Measurements from ENCODE around the gene RNF41.

The RNF41 gene

GRCh38 chr12:56208006-56208405 is 13.7 kb downstream of the RNF41 start:
- DNase-seq (ENCODE audit: low read depth, low spot score) = no peak

- DNase-seq (ENCODE audit: low read depth, low spot score) = peak; percentile 74
Observed at GRCh38 chr12:56206452-56207166, 15.1 kb downstream of the RNF41 start.

- no peak for DNase-seq (ENCODE audit: low read depth, low spot score)
Observed at GRCh38 chr12:56205445-56205844, 16.3 kb downstream of the RNF41 start.

- DNase-seq (ENCODE audit: low read depth, low spot score) = no peak
Observed at GRCh38 chr12:56204275-56204674, 17.4 kb downstream of the RNF41 start.

- no peak for DNase-seq (ENCODE audit: low read depth, low spot score)
Observed at GRCh38 chr12:56202838-56203237, 18.9 kb downstream of the RNF41 start.

GRCh38 chr12:56202366-56202765 is 19.4 kb downstream of the RNF41 start:
- no peak for DNase-seq (ENCODE audit: low read depth, low spot score)

- DNase-seq (ENCODE audit: low read depth, low spot score) = peak; percentile 32
Observed at GRCh38 chr12:56198836-56199235, 22.9 kb downstream of the RNF41 start.

GRCh38 chr12:56197921-56198635 is 23.6 kb downstream of the RNF41 start:
- no peak for DNase-seq (ENCODE audit: low read depth, low spot score)

GRCh38 chr12:56196818-56197550 is 24.7 kb downstream of the RNF41 start:
- DNase-seq (ENCODE audit: low read depth, low spot score) = peak; percentile 70

- peak; percentile 89 for DNase-seq (ENCODE audit: low read depth, low spot score)
Observed at GRCh38 chr12:56193025-56193578, 28.6 kb downstream of the RNF41 start.

- DNase-seq (ENCODE audit: low read depth, low spot score) = no peak
Observed at GRCh38 chr12:56192582-56192981, 29.1 kb downstream of the RNF41 start.

- no peak for DNase-seq (ENCODE audit: low read depth, low spot score)
Observed at GRCh38 chr12:56190695-56191155, 31.0 kb downstream of the RNF41 start.

GRCh38 chr12:56189918-56190694 is 31.6 kb downstream of the RNF41 start:
- peak; percentile 95 for DNase-seq (ENCODE audit: low read depth, low spot score)

- DNase-seq (ENCODE audit: low read depth, low spot score) = peak; percentile 96
Observed at GRCh38 chr12:56189099-56189917, 32.4 kb downstream of the RNF41 start, which contains the start of gene SMARCC2. TSS of gene SMARCC2 (minus strand) at chr12:56189483. CDS start at chr12:56189461, 22 bp downstream.

- DNase-seq (ENCODE audit: low read depth, low spot score) = peak; percentile 36
Observed at GRCh38 chr12:56188778-56189098, 33.0 kb downstream of the RNF41 start.

GRCh38 chr12:56188131-56188777 is 33.5 kb downstream of the RNF41 start:
- DNase-seq (ENCODE audit: low read depth, low spot score) = no peak

- no peak for DNase-seq (ENCODE audit: low read depth, low spot score)
Observed at GRCh38 chr12:56186957-56187356, 34.8 kb downstream of the RNF41 start.

GRCh38 chr12:56178347-56178746 is 43.4 kb downstream of the RNF41 start:
- no peak for DNase-seq (ENCODE audit: low read depth, low spot score)

GRCh38 chr12:56172839-56173238 is 48.9 kb downstream of the RNF41 start:
- no peak for DNase-seq (ENCODE audit: low read depth, low spot score)

- no peak for DNase-seq (ENCODE audit: low read depth, low spot score)
Observed at GRCh38 chr12:56169229-56169759, 52.4 kb downstream of the RNF41 start.
